HCT116 (cell line): Measurements from ENCODE around the gene OR1M1.

Experiments used
- EGR1 ChIP-seq: IDR thresholded peaks from 2 replicates; pipeline ENCODE4 v1.6.1; 2012; ENCODE audit warnings: low read depth
- ELF1 ChIP-seq: IDR thresholded peaks from 2 replicates; pipeline ENCODE4 v1.6.1; 2012; ENCODE audit warnings: low read depth, borderline replicate concordance
- EZH2 ChIP-seq: fragments of 200-600 bp; sonication (generic); IDR thresholded peaks from 2 replicates; pipeline ENCODE4 v1.6.1; 2017; ENCODE audit warnings: antibody characterized with exemption, mixed run types
- JUND ChIP-seq: IDR thresholded peaks from 2 replicates; pipeline ENCODE4 v1.6.1; 2012
- POLR2A ChIP-seq: IDR thresholded peaks from 2 replicates; pipeline ENCODE4 v1.7.0; 2011; ENCODE audit warnings: borderline replicate concordance; ENCODE audit not compliant: insufficient read depth, insufficient read length; ENCODE audit errors: extremely low read depth
- POLR2AphosphoS5 ChIP-seq: IDR thresholded peaks from 2 replicates; pipeline ENCODE4 v1.6.1; 2011; ENCODE audit warnings: mild to moderate bottlenecking, low read depth, low read length, moderate library complexity
- RAD21 ChIP-seq: IDR thresholded peaks from 2 replicates; pipeline ENCODE4 v1.6.1; 2012; ENCODE audit warnings: low read depth, mild to moderate bottlenecking
- SIN3A ChIP-seq: IDR thresholded peaks from 2 replicates; pipeline ENCODE4 v1.6.1; 2012; ENCODE audit warnings: low read depth
- ZFX ChIP-seq: fragments of 450-650 bp; IDR thresholded peaks from 2 replicates; pipeline ENCODE4 v1.6.1; 2017
- TF ChIP-seq, protein P1 (sequence below): IDR thresholded peaks from 2 replicates; pipeline ENCODE4 v1.6.1; 2012; ENCODE audit warnings: low read depth
- TF ChIP-seq, protein P2 (sequence below), 3 experiments: fragments of 200-600 bp in 1 of 3; sonication (generic) in 1 of 3; IDR thresholded peaks in 2 of 3; conservative IDR thresholded peaks in 1 of 3; 2 replicates each; pipeline ENCODE4 v1.5.1; 2012 to 2017; ENCODE audit warnings: low read depth in 2 of 3, low read length in 2 of 3, antibody characterized with exemption in 1 of 3, borderline replicate concordance in 1 of 3, control low read depth in 1 of 3, mild to moderate bottlenecking in 1 of 3, mixed read lengths in 1 of 3, mixed run types in 1 of 3, moderate library complexity in 1 of 3; ENCODE audit not compliant: insufficient read depth in 1 of 3
- TF ChIP-seq, protein P3 (sequence below): IDR thresholded peaks from 2 replicates; pipeline ENCODE4 v1.6.1; 2012
- TF ChIP-seq, protein P4 (sequence below): IDR thresholded peaks from 2 replicates; pipeline ENCODE4 v1.6.1; 2011; ENCODE audit warnings: mild to moderate bottlenecking, low read length, moderate library complexity; ENCODE audit not compliant: insufficient replicate concordance; ENCODE audit errors: extremely low read depth

DNA sequence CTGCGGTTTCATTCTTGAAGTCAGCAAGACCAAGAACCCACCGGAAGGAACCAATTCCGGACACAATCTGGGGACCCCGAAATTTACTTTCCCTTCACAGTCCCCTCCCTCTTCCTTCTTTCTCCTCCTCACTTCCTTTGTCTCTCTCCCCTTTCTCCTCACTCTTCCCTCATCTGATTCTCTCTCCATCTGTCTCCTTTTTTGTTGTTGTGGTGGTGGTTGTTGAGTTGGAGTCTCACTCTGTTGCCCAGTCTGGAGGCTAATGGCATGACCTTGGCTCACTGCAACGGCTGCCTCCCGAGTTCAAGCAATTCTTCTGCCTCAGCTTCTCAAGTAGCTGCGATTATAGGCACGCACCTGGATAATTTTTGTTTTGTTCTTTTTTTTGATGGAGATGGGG lies 32.7 kb upstream of the OR1M1 start:
- TF ChIP-seq, protein P1, sequence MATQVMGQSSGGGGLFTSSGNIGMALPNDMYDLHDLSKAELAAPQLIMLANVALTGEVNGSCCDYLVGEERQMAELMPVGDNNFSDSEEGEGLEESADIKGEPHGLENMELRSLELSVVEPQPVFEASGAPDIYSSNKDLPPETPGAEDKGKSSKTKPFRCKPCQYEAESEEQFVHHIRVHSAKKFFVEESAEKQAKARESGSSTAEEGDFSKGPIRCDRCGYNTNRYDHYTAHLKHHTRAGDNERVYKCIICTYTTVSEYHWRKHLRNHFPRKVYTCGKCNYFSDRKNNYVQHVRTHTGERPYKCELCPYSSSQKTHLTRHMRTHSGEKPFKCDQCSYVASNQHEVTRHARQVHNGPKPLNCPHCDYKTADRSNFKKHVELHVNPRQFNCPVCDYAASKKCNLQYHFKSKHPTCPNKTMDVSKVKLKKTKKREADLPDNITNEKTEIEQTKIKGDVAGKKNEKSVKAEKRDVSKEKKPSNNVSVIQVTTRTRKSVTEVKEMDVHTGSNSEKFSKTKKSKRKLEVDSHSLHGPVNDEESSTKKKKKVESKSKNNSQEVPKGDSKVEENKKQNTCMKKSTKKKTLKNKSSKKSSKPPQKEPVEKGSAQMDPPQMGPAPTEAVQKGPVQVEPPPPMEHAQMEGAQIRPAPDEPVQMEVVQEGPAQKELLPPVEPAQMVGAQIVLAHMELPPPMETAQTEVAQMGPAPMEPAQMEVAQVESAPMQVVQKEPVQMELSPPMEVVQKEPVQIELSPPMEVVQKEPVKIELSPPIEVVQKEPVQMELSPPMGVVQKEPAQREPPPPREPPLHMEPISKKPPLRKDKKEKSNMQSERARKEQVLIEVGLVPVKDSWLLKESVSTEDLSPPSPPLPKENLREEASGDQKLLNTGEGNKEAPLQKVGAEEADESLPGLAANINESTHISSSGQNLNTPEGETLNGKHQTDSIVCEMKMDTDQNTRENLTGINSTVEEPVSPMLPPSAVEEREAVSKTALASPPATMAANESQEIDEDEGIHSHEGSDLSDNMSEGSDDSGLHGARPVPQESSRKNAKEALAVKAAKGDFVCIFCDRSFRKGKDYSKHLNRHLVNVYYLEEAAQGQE = no peak
- TF ChIP-seq SIN3A (no peak), EGR1 (no peak), ZFX (no peak), POLR2A (no peak), EZH2 (no peak), POLR2AphosphoS5 (no peak), RAD21 (no peak), JUND (no peak), ELF1 (no peak)
- TF ChIP-seq, protein P2, sequence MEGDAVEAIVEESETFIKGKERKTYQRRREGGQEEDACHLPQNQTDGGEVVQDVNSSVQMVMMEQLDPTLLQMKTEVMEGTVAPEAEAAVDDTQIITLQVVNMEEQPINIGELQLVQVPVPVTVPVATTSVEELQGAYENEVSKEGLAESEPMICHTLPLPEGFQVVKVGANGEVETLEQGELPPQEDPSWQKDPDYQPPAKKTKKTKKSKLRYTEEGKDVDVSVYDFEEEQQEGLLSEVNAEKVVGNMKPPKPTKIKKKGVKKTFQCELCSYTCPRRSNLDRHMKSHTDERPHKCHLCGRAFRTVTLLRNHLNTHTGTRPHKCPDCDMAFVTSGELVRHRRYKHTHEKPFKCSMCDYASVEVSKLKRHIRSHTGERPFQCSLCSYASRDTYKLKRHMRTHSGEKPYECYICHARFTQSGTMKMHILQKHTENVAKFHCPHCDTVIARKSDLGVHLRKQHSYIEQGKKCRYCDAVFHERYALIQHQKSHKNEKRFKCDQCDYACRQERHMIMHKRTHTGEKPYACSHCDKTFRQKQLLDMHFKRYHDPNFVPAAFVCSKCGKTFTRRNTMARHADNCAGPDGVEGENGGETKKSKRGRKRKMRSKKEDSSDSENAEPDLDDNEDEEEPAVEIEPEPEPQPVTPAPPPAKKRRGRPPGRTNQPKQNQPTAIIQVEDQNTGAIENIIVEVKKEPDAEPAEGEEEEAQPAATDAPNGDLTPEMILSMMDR (IDR thresholded peaks at IDR 0.05 in 2 of 3, conservative IDR thresholded peaks at IDR 0.05 in 1 of 3; ENCODE audit: borderline replicate concordance in 1 of 3, insufficient read depth in 1 of 3, low read depth in 2 of 3, low read length in 2 of 3) = no peak
- TF ChIP-seq, protein P3, sequence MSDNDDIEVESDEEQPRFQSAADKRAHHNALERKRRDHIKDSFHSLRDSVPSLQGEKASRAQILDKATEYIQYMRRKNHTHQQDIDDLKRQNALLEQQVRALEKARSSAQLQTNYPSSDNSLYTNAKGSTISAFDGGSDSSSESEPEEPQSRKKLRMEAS = no peak
- TF ChIP-seq, protein P4, sequence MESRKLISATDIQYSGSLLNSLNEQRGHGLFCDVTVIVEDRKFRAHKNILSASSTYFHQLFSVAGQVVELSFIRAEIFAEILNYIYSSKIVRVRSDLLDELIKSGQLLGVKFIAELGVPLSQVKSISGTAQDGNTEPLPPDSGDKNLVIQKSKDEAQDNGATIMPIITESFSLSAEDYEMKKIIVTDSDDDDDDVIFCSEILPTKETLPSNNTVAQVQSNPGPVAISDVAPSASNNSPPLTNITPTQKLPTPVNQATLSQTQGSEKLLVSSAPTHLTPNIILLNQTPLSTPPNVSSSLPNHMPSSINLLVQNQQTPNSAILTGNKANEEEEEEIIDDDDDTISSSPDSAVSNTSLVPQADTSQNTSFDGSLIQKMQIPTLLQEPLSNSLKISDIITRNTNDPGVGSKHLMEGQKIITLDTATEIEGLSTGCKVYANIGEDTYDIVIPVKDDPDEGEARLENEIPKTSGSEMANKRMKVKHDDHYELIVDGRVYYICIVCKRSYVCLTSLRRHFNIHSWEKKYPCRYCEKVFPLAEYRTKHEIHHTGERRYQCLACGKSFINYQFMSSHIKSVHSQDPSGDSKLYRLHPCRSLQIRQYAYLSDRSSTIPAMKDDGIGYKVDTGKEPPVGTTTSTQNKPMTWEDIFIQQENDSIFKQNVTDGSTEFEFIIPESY = no peak
